HFFc6 (cell line): ENCODE results near the gene SOX5. TPM values are rescaled to one million over a fixed set of nuclear protein-coding genes. Genes with fewer than 3 reads are reported as not detected.

Source experiments
- DNase-seq: peaks from one replicate; pipeline ENCODE4 v3.0.0-alpha.2; 2018
- H3K27ac Mint-ChIP-seq: 2 replicates; pipeline ENCODE4 v1.8.0; 2020; ENCODE audit warnings: mild to moderate bottlenecking, mixed read lengths
- H3K27me3 Mint-ChIP-seq: 2 replicates; pipeline ENCODE4 v1.8.0; 2021; ENCODE audit warnings: mild to moderate bottlenecking, moderate library complexity, mixed read lengths; ENCODE audit not compliant: insufficient read depth
- H3K36me3 Mint-ChIP-seq: 2 replicates; pipeline ENCODE4 v1.8.0; 2021; ENCODE audit warnings: low read depth, mixed read lengths
- H3K4me1 Mint-ChIP-seq: 2 replicates; pipeline ENCODE4 v1.8.0; 2020; ENCODE audit warnings: low read depth, mixed read lengths
- H3K4me3 Mint-ChIP-seq: 2 replicates; pipeline ENCODE4 v1.8.0; 2020; ENCODE audit warnings: mild to moderate bottlenecking, moderate library complexity, mixed read lengths
- H3K9me3 Mint-ChIP-seq: 2 replicates; pipeline ENCODE4 v1.8.0; 2020; ENCODE audit warnings: mild to moderate bottlenecking, mixed read lengths
- total RNA-seq, 6 experiments: library from RNA; stranded (reverse); fragmentation: NEBNext Ultra II Directional; extraction: Animal tissue kit (Norgen Biotek cat#: 25700); gene quantifications; 2 replicates in 1 of 6; 3 replicates in 5 of 6; pipeline ENCODE4 v1.2.3, GENCODE V29; 2021
- TF ChIP-seq, protein P1 (sequence below): fragments of 200-600 bp; sonication (generic); IDR thresholded peaks from 2 replicates; pipeline ENCODE4 v1.5.0; 2021; ENCODE audit warnings: antibody characterized with exemption, mild to moderate bottlenecking

The SOX5 gene
- total RNA-seq, 6 experiments from 2014 or later, result not detected

DNA sequence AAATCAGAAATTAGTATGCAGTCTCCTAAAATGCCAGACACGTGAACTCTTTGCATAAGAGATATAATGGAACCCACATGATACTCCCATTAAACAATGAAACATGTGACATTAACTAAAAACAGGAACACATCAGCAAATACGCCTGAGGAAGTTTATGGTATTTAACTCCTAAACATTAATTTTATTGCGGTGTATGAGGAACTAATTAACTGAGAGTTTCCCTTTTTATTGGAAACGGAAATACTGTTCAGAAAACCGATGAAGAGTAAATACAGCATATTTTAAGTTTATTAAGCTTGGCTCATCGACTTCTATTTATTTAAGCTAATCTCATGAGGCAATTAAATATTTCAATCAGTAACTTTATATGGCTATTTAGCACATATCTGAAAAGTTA lies 290.3 kb downstream of the SOX5 start:
- Mint-ChIP-seq H3K4me3 (no peak overlapping the region), H3K9me3 (peaks cover 12% of the 10 kb centered on the region; the same call in 1 of the 2 replicates), H3K36me3 (no peaks in the 10 kb centered on the region), H3K27ac (no peak overlapping the region), H3K27me3 (no peaks in the 10 kb centered on the region), H3K4me1 (no peaks in the 10 kb centered on the region)
- no peak for DNase-seq
- TF ChIP-seq, protein P1, sequence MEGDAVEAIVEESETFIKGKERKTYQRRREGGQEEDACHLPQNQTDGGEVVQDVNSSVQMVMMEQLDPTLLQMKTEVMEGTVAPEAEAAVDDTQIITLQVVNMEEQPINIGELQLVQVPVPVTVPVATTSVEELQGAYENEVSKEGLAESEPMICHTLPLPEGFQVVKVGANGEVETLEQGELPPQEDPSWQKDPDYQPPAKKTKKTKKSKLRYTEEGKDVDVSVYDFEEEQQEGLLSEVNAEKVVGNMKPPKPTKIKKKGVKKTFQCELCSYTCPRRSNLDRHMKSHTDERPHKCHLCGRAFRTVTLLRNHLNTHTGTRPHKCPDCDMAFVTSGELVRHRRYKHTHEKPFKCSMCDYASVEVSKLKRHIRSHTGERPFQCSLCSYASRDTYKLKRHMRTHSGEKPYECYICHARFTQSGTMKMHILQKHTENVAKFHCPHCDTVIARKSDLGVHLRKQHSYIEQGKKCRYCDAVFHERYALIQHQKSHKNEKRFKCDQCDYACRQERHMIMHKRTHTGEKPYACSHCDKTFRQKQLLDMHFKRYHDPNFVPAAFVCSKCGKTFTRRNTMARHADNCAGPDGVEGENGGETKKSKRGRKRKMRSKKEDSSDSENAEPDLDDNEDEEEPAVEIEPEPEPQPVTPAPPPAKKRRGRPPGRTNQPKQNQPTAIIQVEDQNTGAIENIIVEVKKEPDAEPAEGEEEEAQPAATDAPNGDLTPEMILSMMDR, result no peak

DNA sequence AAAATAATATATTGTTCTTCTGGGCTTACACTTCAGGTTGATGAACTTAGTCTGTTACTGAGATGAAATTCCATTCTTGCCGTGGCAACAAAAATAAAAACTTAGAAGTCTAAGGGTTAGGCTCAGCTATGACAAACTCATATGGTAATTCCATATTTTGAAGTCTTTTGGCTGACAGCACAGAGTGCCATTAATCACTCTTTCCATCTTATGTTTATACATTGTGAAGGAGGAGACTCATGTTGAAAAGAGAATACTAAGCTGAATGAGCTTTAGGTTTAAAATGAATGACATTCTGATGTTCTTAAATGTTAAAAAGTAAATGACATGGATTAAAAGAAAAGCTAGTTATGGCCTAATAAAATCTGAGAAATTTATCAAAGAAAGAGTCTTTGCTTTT lies 291.9 kb downstream of the SOX5 start:
- peaks cover 13% of the 10 kb centered on the region for H3K9me3 Mint-ChIP-seq
- no peaks in the 10 kb centered on the region for H3K36me3 Mint-ChIP-seq
- no peaks in the 10 kb centered on the region for H3K4me1 Mint-ChIP-seq
- no peak overlapping the region for H3K4me3 Mint-ChIP-seq
- no peaks in the 10 kb centered on the region for H3K27me3 Mint-ChIP-seq
- H3K27ac Mint-ChIP-seq, result no peak overlapping the region
- DNase-seq, result no peak
- TF ChIP-seq, protein P1, result no peak

DNA sequence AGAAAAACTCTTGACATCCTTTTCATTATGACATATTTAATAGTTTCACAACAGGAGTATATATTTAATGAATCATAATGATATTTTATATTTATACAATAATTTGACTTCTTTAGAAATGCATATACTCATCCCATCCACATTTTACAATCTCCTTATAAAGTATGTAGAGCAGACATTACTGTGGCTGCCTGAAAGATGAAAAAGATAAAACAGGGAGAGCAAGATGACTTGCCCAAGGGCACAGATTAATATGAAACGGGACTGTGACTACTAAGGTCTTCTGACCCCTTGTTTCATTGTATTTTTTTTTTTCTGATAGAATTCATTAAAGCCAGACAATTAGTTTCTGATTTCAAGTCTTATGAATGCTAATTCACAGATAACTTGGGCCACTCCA lies 293.6 kb downstream of the SOX5 start:
- Mint-ChIP-seq H3K4me3 (no peak overlapping the region), H3K36me3 (no peaks in the 10 kb centered on the region), H3K27ac (no peak overlapping the region), H3K4me1 (no peaks in the 10 kb centered on the region), H3K9me3 (peaks cover 17% of the 10 kb centered on the region), H3K27me3 (no peaks in the 10 kb centered on the region)
- TF ChIP-seq, protein P1, result no peak
- DNase-seq, result no peak

DNA sequence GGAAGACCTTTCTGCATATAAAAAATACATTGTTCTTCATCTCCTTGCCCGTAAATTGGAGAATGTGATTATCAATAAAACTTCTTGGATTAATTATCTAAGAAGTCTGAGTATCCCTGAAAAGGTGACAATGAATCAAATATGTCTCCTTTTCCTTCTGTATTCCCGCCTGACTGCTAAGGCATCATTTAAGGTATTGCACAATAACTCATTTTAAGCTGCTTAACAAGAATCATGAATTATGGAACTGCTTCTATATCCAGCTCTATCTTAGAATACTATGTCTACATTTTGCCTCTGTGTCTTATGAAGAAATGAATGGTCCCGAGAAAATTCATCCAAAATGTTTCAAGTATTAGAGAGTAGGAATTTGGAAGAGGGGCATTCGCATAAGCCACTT lies 294.4 kb downstream of the SOX5 start:
- H3K9me3 Mint-ChIP-seq, result peaks cover 22% of the 10 kb centered on the region
- H3K4me1 Mint-ChIP-seq, result no peaks in the 10 kb centered on the region
- no peak for DNase-seq
- no peaks in the 10 kb centered on the region for H3K36me3 Mint-ChIP-seq
- H3K27ac Mint-ChIP-seq, result no peak overlapping the region
- TF ChIP-seq, protein P1, result no peak
- H3K4me3 Mint-ChIP-seq, result no peak overlapping the region
- no peaks in the 10 kb centered on the region for H3K27me3 Mint-ChIP-seq

DNA sequence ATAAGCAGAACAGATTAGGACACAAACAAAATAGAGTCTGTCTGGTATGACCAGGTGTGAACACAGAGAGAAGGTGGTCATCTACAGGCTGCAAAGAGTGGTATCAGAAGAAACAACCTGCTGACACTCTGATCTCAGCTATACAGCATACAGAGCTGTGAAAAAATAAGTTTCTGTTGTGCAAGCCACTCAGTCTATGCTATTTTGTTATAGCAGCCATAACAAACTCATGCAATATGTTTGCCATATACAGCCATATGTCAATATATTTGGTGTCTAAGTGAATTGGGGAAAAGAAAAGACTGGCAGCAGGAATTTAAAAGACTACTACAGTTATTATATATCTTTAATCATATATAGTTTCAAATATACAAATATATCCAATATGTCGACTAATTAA lies 300.9 kb downstream of the SOX5 start:
- no peak for DNase-seq
- Mint-ChIP-seq H3K4me3 (no peak overlapping the region), H3K36me3 (no peaks in the 10 kb centered on the region), H3K27ac (no peak overlapping the region), H3K9me3 (peaks cover 41% of the 10 kb centered on the region), H3K27me3 (no peaks in the 10 kb centered on the region), H3K4me1 (no peaks in the 10 kb centered on the region)
- TF ChIP-seq, protein P1, result no peak

DNA sequence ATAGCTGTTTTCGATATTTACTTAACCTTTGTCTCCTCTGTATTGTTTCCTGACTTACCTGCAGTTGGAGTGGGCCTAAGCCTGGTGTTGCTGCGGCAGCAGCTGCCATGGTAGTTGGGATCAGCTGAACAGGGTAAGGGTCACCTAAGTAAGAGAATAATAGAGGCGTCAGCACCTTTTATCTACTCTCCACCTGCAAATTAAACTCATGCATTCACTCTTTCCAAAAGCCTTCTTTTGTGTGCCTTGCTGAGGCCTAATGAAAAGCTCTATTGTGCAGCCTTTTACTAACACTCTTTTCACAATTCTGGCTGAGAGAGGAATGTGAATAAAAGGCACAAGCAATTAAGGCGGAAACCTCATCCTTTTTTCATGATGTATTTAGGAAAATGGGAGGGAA lies 308.7 kb downstream of the SOX5 start:
- Mint-ChIP-seq H3K27me3 (no peaks in the 10 kb centered on the region; the same call in 1 of the 2 replicates), H3K4me1 (no peaks in the 10 kb centered on the region), H3K9me3 (peaks cover 42% of the 10 kb centered on the region), H3K36me3 (no peaks in the 10 kb centered on the region), H3K27ac (no peak overlapping the region), H3K4me3 (no peak overlapping the region)
- TF ChIP-seq, protein P1, result no peak
- DNase-seq, result no peak
